ENCODE measurements around the gene PEPD.
"Not testable (repeated sequence)": the region's sequence is repeated elsewhere in the genome, so short reads cannot be mapped to it uniquely, and the experiment has no call there.

PEPD gene

GRCh38 chr19:33492090-33492489 is 29.5 kb downstream of the PEPD start:
- no peaks in the 10 kb centered on the region for H3K27me3 ChIP-seq (replicated peaks; ENCODE audit: control insufficient read depth, insufficient read depth, low read length, poor library complexity, severe bottlenecking)
- no peaks in the 10 kb centered on the region for H3K9me3 ChIP-seq (ENCODE audit: control insufficient read depth, low read length)
- no peak overlapping the region for H3K27ac ChIP-seq (ENCODE audit: insufficient read depth, low read length, poor library complexity, severe bottlenecking)
- no peak for DNase-seq
- no peaks in the 10 kb centered on the region for H3K4me1 ChIP-seq (ENCODE audit: control insufficient read depth, insufficient read depth, low read length, poor library complexity, severe bottlenecking)
- peaks cover 3% of the 10 kb centered on the region for H3K36me3 ChIP-seq (ENCODE audit: control insufficient read depth, insufficient read depth, low read length)
- H3K4me3 ChIP-seq (ENCODE audit: insufficient read depth, low read depth, low read length, poor library complexity, severe bottlenecking): no peak overlapping the region

- H3K9me3 ChIP-seq (ENCODE audit: control insufficient read depth, low read length); H3K4me3 ChIP-seq (ENCODE audit: insufficient read depth, low read depth, low read length, poor library complexity, severe bottlenecking); H3K4me1 ChIP-seq (ENCODE audit: control insufficient read depth, insufficient read depth, low read length, poor library complexity, severe bottlenecking); H3K36me3 ChIP-seq (ENCODE audit: control insufficient read depth, insufficient read depth, low read length); DNase-seq; H3K27ac ChIP-seq (ENCODE audit: insufficient read depth, low read length, poor library complexity, severe bottlenecking); H3K27me3 ChIP-seq (replicated peaks; ENCODE audit: control insufficient read depth, insufficient read depth, low read length, poor library complexity, severe bottlenecking): not testable (repeated sequence)
These were observed 31.0 kb downstream of the PEPD start for GRCh38 chr19:33490596-33490995.

GRCh38 chr19:33490041-33490451 is 31.5 kb downstream of the PEPD start:
- H3K4me3 ChIP-seq (ENCODE audit: insufficient read depth, low read depth, low read length, poor library complexity, severe bottlenecking): no peak overlapping the region
- no peaks in the 10 kb centered on the region for H3K9me3 ChIP-seq (ENCODE audit: control insufficient read depth, low read length)
- H3K27me3 ChIP-seq (replicated peaks; ENCODE audit: control insufficient read depth, insufficient read depth, low read length, poor library complexity, severe bottlenecking): no peaks in the 10 kb centered on the region
- H3K36me3 ChIP-seq (ENCODE audit: control insufficient read depth, insufficient read depth, low read length): peaks cover 3% of the 10 kb centered on the region
- no peak overlapping the region for H3K27ac ChIP-seq (ENCODE audit: insufficient read depth, low read length, poor library complexity, severe bottlenecking)
- no peak for DNase-seq
- H3K4me1 ChIP-seq (ENCODE audit: control insufficient read depth, insufficient read depth, low read length, poor library complexity, severe bottlenecking): no peaks in the 10 kb centered on the region

GRCh38 chr19:33488826-33489225 is 32.8 kb downstream of the PEPD start:
- Histone ChIP-seq H3K36me3 (ENCODE audit: control insufficient read depth, insufficient read depth, low read length) (peaks cover 3% of the 10 kb centered on the region), H3K27me3 (replicated peaks; ENCODE audit: control insufficient read depth, insufficient read depth, low read length, poor library complexity, severe bottlenecking) (no peaks in the 10 kb centered on the region), H3K9me3 (ENCODE audit: control insufficient read depth, low read length) (no peaks in the 10 kb centered on the region), H3K27ac (ENCODE audit: insufficient read depth, low read length, poor library complexity, severe bottlenecking) (no peak overlapping the region), H3K4me1 (ENCODE audit: control insufficient read depth, insufficient read depth, low read length, poor library complexity, severe bottlenecking) (no peaks in the 10 kb centered on the region), H3K4me3 (ENCODE audit: insufficient read depth, low read depth, low read length, poor library complexity, severe bottlenecking) (no peak overlapping the region)
- DNase-seq: no peak

- H3K36me3 ChIP-seq (ENCODE audit: control insufficient read depth, insufficient read depth, low read length): peaks cover 3% of the 10 kb centered on the region
- no peak overlapping the region for H3K4me3 ChIP-seq (ENCODE audit: insufficient read depth, low read depth, low read length, poor library complexity, severe bottlenecking)
- DNase-seq: no peak
- no peaks in the 10 kb centered on the region for H3K9me3 ChIP-seq (ENCODE audit: control insufficient read depth, low read length)
- no peaks in the 10 kb centered on the region for H3K4me1 ChIP-seq (ENCODE audit: control insufficient read depth, insufficient read depth, low read length, poor library complexity, severe bottlenecking)
- H3K27ac ChIP-seq (ENCODE audit: insufficient read depth, low read length, poor library complexity, severe bottlenecking): no peak overlapping the region
- no peaks in the 10 kb centered on the region for H3K27me3 ChIP-seq (replicated peaks; ENCODE audit: control insufficient read depth, insufficient read depth, low read length, poor library complexity, severe bottlenecking)
These were observed 33.4 kb downstream of the PEPD start for GRCh38 chr19:33487901-33488800.

- Histone ChIP-seq H3K4me1 (ENCODE audit: control insufficient read depth, insufficient read depth, low read length, poor library complexity, severe bottlenecking) (no peaks in the 10 kb centered on the region), H3K4me3 (ENCODE audit: insufficient read depth, low read depth, low read length, poor library complexity, severe bottlenecking) (no peak overlapping the region), H3K9me3 (ENCODE audit: control insufficient read depth, low read length) (no peaks in the 10 kb centered on the region), H3K27me3 (replicated peaks; ENCODE audit: control insufficient read depth, insufficient read depth, low read length, poor library complexity, severe bottlenecking) (no peaks in the 10 kb centered on the region), H3K36me3 (ENCODE audit: control insufficient read depth, insufficient read depth, low read length) (peaks cover 3% of the 10 kb centered on the region), H3K27ac (ENCODE audit: insufficient read depth, low read length, poor library complexity, severe bottlenecking) (no peak overlapping the region)
- DNase-seq: no peak
These were observed 34.4 kb downstream of the PEPD start for GRCh38 chr19:33486936-33487811.

- Histone ChIP-seq H3K4me1 (ENCODE audit: control insufficient read depth, insufficient read depth, low read length, poor library complexity, severe bottlenecking) (no peaks in the 10 kb centered on the region), H3K27me3 (replicated peaks; ENCODE audit: control insufficient read depth, insufficient read depth, low read length, poor library complexity, severe bottlenecking) (no peaks in the 10 kb centered on the region), H3K9me3 (ENCODE audit: control insufficient read depth, low read length) (no peaks in the 10 kb centered on the region), H3K27ac (ENCODE audit: insufficient read depth, low read length, poor library complexity, severe bottlenecking) (no peak overlapping the region), H3K4me3 (ENCODE audit: insufficient read depth, low read depth, low read length, poor library complexity, severe bottlenecking) (no peak overlapping the region), H3K36me3 (ENCODE audit: control insufficient read depth, insufficient read depth, low read length) (peaks cover 3% of the 10 kb centered on the region)
- DNase-seq: no peak
These were observed 35.2 kb downstream of the PEPD start for GRCh38 chr19:33486407-33486806.

GRCh38 chr19:33484226-33484774 is 37.3 kb downstream of the PEPD start:
- Histone ChIP-seq H3K4me1 (ENCODE audit: control insufficient read depth, insufficient read depth, low read length, poor library complexity, severe bottlenecking) (no peaks in the 10 kb centered on the region), H3K9me3 (ENCODE audit: control insufficient read depth, low read length) (no peaks in the 10 kb centered on the region), H3K27ac (ENCODE audit: insufficient read depth, low read length, poor library complexity, severe bottlenecking) (no peak overlapping the region), H3K4me3 (ENCODE audit: insufficient read depth, low read depth, low read length, poor library complexity, severe bottlenecking) (no peak overlapping the region), H3K36me3 (ENCODE audit: control insufficient read depth, insufficient read depth, low read length) (peaks cover 3% of the 10 kb centered on the region), H3K27me3 (replicated peaks; ENCODE audit: control insufficient read depth, insufficient read depth, low read length, poor library complexity, severe bottlenecking) (no peaks in the 10 kb centered on the region)
- DNase-seq: no peak

GRCh38 chr19:33482476-33482875 is 39.1 kb downstream of the PEPD start:
- Histone ChIP-seq H3K4me3 (ENCODE audit: insufficient read depth, low read depth, low read length, poor library complexity, severe bottlenecking) (no peak overlapping the region), H3K4me1 (ENCODE audit: control insufficient read depth, insufficient read depth, low read length, poor library complexity, severe bottlenecking) (no peaks in the 10 kb centered on the region), H3K27ac (ENCODE audit: insufficient read depth, low read length, poor library complexity, severe bottlenecking) (no peak overlapping the region), H3K9me3 (ENCODE audit: control insufficient read depth, low read length) (no peaks in the 10 kb centered on the region), H3K36me3 (ENCODE audit: control insufficient read depth, insufficient read depth, low read length) (peaks cover 7% of the 10 kb centered on the region), H3K27me3 (replicated peaks; ENCODE audit: control insufficient read depth, insufficient read depth, low read length, poor library complexity, severe bottlenecking) (no peaks in the 10 kb centered on the region)
- DNase-seq: no peak

- no peak for DNase-seq
- H3K4me3 ChIP-seq (ENCODE audit: insufficient read depth, low read depth, low read length, poor library complexity, severe bottlenecking): no peak overlapping the region
- peaks cover 12% of the 10 kb centered on the region for H3K36me3 ChIP-seq (ENCODE audit: control insufficient read depth, insufficient read depth, low read length)
- no peaks in the 10 kb centered on the region for H3K4me1 ChIP-seq (ENCODE audit: control insufficient read depth, insufficient read depth, low read length, poor library complexity, severe bottlenecking)
- H3K27me3 ChIP-seq (replicated peaks; ENCODE audit: control insufficient read depth, insufficient read depth, low read length, poor library complexity, severe bottlenecking): no peaks in the 10 kb centered on the region
- H3K27ac ChIP-seq (ENCODE audit: insufficient read depth, low read length, poor library complexity, severe bottlenecking): no peak overlapping the region
- H3K9me3 ChIP-seq (ENCODE audit: control insufficient read depth, low read length): no peaks in the 10 kb centered on the region
These were observed 39.7 kb downstream of the PEPD start for GRCh38 chr19:33481863-33482262.
